Skeletal muscle tissue (tissue), 4 donors: ENCODE results near the gene HMCN1. TPM values are rescaled to one million over a fixed set of nuclear protein-coding genes. Genes with fewer than 3 reads are reported as not detected.

ENCODE experiments used
- H3K27ac ChIP-seq: one replicate; pipeline ENCODE4 v1.7.0; 2013; ENCODE audit warnings: mild to moderate bottlenecking, low read depth, low read length, inconsistent platforms
- H3K27me3 ChIP-seq, 3 donors: one replicate each; pipeline ENCODE4 v1.7.0; 2013; ENCODE audit warnings: low read length in 3 of 3; ENCODE audit not compliant: control insufficient read depth in 3 of 3, insufficient read depth in 3 of 3
- H3K36me3 ChIP-seq, 3 donors: one replicate each; pipeline ENCODE4 v1.7.0; 2013; ENCODE audit warnings: low read length in 3 of 3; ENCODE audit not compliant: control insufficient read depth in 3 of 3, insufficient read depth in 3 of 3
- H3K4me1 ChIP-seq, 3 donors: one replicate each; pipeline ENCODE4 v1.7.0; 2013; ENCODE audit warnings: low read length in 3 of 3, mild to moderate bottlenecking in 3 of 3; ENCODE audit not compliant: control insufficient read depth in 3 of 3, insufficient read depth in 3 of 3
- H3K4me3 ChIP-seq, 3 donors: one replicate each; pipeline ENCODE4 v1.7.0; 2013; ENCODE audit warnings: low read length in 3 of 3
- H3K9ac ChIP-seq, 3 donors: one replicate each; pipeline ENCODE4 v1.7.0; 2013; ENCODE audit warnings: low read length in 3 of 3, mild to moderate bottlenecking in 3 of 3, moderate library complexity in 2 of 3, low read depth in 1 of 3
- H3K9me3 ChIP-seq, 3 donors: one replicate each; pipeline ENCODE4 v1.7.0; 2013; ENCODE audit warnings: low read length in 3 of 3; ENCODE audit not compliant: control insufficient read depth in 3 of 3
- total RNA-seq: library from RNA; depleted of rRNA; stranded (reverse); fragments of >200 nt; gene quantifications from one replicate; pipeline ENCODE4 v1.2.3, GENCODE V29; 2014
- donor health status: Osteomylitis.

The HMCN1 gene
- total RNA-seq, 1 donor from 2014 or later = 16.7 TPM

DNA sequence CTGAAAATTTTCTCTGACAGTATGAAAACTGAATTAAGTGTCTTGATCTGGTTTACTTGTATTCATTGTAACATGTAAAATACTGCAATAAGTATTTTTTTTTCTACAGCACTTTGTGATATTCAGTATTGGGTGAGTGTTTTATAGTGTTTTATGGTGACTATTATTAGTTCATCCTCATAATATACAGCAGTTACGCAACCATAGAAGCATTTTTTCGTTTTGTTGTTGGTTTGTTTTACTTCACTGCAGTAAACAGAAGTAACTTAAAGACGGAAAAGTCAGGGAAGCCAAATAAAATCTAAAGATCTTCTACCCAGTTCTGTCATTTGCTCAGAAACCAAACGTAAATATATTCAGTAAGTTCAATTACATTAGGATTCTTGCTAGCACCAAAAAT lies 390.8 kb downstream of the HMCN1 start:
- Histone ChIP-seq H3K4me3 (no peak overlapping the region), H3K9me3 (no peaks in the 10 kb centered on the region), H3K27me3 (no peaks in the 10 kb centered on the region), H3K36me3 (no peaks in the 10 kb centered on the region), H3K4me1 (no peaks in the 10 kb centered on the region), H3K27ac (no peak overlapping the region), H3K9ac (no peak overlapping the region)

DNA sequence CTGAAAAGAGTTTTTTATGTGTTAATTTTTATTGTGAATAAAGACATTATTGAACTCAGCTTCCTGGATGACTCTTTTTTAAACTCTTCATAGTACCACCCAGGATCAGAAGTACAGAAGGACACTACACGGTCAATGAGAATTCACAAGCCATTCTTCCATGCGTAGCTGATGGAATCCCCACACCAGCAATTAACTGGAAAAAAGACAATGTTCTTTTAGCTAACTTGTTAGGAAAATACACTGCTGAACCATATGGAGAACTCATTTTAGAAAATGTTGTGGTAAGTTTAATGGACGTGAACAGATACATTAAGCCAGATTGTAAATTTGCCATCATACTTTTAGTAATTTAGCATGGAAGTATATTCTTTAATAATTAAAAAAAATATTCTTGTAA lies 391.3 kb downstream of the HMCN1 start:
- Histone ChIP-seq H3K9ac (no peak overlapping the region), H3K4me1 (no peaks in the 10 kb centered on the region), H3K36me3 (peaks cover 0 to 1% (median 0%) of the 10 kb centered on the region in 3 donors), H3K27ac (no peak overlapping the region), H3K4me3 (no peak overlapping the region), H3K9me3 (no peaks in the 10 kb centered on the region), H3K27me3 (no peaks in the 10 kb centered on the region)

DNA sequence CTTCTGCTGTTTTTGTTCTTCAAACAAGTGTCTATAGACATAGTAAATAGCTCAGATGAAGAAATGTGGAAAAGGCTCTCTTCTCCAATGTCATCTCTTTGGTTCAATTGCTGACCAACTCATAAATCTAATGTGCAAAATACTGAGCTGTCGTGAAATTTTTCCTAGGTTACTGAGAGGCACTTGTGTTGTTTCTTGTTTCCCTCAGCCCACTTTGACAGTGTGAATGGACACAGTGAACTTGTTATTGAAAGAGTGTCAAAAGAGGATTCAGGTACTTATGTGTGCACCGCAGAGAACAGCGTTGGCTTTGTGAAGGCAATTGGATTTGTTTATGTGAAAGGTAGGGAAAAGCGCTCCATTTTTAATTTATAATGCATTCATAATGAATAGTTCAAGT lies 395.6 kb downstream of the HMCN1 start:
- no peak overlapping the region for H3K4me3 ChIP-seq
- H3K27me3 ChIP-seq = no peaks in the 10 kb centered on the region
- peaks cover 0 to 5% (median 0%) of the 10 kb centered on the region in 3 donors for H3K36me3 ChIP-seq
- H3K9me3 ChIP-seq = no peaks in the 10 kb centered on the region
- no peak overlapping the region for H3K27ac ChIP-seq
- no peaks in the 10 kb centered on the region for H3K4me1 ChIP-seq
- no peak overlapping the region for H3K9ac ChIP-seq

DNA sequence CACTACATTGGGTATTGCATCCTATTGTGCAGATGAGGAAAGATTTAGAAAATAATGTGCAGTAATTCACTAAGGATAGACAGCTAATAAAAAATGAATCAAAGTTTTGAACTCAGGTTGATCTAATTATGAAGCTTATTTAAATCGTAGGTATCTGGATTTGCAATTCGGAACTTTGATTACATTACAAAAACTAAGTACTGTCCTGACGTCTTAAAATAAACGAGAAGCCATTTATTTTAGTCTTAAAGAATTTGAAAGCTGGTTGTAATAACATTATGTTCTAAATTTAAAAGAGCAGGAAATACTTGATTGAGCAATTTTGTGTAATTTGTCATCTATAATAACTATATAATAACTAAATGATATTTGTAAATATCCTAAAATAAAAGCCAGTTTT lies 404.9 kb downstream of the HMCN1 start:
- Histone ChIP-seq H3K36me3 (no peaks in the 10 kb centered on the region), H3K9me3 (no peaks in the 10 kb centered on the region), H3K27me3 (no peaks in the 10 kb centered on the region), H3K4me1 (no peaks in the 10 kb centered on the region), H3K9ac (no peak overlapping the region), H3K27ac (no peak overlapping the region), H3K4me3 (no peak overlapping the region)

DNA sequence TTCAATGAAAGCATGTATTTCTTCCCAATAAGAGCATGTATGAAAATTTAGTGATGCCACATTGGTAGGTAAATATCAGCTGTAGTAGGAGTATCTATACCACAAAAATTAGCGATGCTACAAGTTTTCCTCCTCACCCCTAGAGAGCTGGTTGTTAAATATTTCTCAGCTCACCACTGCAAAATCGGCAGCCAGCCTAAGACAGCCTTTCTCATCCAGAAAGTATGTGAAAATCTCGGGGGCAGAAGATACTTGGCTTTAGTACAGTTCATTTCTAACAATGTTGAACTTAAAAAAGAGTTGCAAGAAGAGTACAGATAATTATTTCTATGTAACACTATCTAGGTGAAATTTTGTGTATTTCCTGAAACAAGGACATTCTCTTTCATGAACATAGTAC lies 405.5 kb downstream of the HMCN1 start:
- no peaks in the 10 kb centered on the region for H3K9me3 ChIP-seq
- H3K4me1 ChIP-seq = no peaks in the 10 kb centered on the region
- H3K27ac ChIP-seq = no peak overlapping the region
- H3K27me3 ChIP-seq = no peaks in the 10 kb centered on the region
- no peak overlapping the region for H3K4me3 ChIP-seq
- no peaks in the 10 kb centered on the region for H3K36me3 ChIP-seq
- H3K9ac ChIP-seq = no peak overlapping the region

DNA sequence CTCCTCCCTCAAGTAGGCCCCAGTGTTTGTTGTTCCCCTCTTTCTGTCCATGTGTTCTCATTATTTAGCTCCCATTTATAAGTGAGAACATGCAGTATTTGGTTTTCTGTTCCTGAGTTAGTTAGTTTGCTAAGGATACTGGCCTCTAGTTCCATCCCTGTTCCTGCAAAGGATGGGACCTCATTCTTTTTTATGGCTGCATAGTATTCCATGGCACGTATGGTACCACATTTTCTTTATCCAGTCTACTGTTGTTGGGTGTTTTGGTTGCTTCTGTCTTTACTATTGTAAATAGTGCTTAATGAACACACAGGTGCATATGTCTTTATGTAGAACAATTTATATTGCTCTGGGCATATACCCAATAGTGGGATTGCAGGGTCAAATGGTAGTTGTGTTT lies 408.0 kb downstream of the HMCN1 start:
- no peak overlapping the region for H3K4me3 ChIP-seq
- H3K27ac ChIP-seq = no peak overlapping the region
- H3K27me3 ChIP-seq = no peaks in the 10 kb centered on the region
- H3K4me1 ChIP-seq = no peaks in the 10 kb centered on the region
- H3K9me3 ChIP-seq = no peaks in the 10 kb centered on the region
- no peak overlapping the region for H3K9ac ChIP-seq
- H3K36me3 ChIP-seq = peaks cover 0 to 3% (median 0%) of the 10 kb centered on the region in 3 donors

DNA sequence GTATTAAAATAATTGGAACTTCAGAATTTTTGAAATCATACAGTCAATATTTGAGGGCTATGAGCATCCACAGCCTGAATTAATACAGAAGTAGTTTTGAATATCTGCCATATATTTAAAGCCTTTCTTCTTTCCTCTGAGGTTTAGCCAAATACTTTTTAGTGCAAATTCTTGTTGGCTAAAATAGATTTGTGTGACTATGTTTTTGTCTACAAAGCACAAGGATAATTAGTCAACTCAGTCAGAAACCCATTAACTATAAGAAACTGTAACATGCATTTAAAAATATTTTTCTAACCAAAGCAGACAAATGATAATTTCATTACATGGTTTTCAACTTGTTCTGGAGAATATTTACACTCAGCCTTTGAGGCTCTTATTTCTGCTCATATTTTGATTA lies 408.7 kb downstream of the HMCN1 start:
- no peaks in the 10 kb centered on the region for H3K4me1 ChIP-seq
- peaks cover 0 to 3% (median 0%) of the 10 kb centered on the region in 3 donors for H3K36me3 ChIP-seq
- no peak overlapping the region for H3K4me3 ChIP-seq
- H3K9ac ChIP-seq = no peak overlapping the region
- H3K9me3 ChIP-seq = no peaks in the 10 kb centered on the region
- no peak overlapping the region for H3K27ac ChIP-seq
- H3K27me3 ChIP-seq = no peaks in the 10 kb centered on the region

DNA sequence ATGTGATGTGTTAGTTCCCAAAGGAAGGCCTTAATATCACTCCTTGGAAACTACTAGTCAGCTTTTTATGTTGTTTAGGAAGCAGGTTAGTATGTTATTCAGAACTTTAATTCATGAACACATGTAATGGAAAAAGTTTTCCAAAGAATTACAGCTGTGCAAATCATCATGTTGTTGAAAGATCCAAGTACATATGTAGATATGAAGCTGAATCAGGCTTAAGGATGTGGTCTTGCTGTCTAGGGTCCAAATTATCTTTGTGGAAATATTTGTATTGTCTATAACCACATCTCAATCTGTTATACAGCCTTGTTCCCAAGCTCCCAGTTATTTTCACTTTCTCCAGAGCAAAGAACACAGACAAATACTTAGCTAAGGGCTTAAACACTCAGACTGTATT lies 409.3 kb downstream of the HMCN1 start:
- Histone ChIP-seq H3K36me3 (peaks cover 0 to 3% (median 0%) of the 10 kb centered on the region in 3 donors), H3K27me3 (no peaks in the 10 kb centered on the region), H3K9ac (no peak overlapping the region)

DNA sequence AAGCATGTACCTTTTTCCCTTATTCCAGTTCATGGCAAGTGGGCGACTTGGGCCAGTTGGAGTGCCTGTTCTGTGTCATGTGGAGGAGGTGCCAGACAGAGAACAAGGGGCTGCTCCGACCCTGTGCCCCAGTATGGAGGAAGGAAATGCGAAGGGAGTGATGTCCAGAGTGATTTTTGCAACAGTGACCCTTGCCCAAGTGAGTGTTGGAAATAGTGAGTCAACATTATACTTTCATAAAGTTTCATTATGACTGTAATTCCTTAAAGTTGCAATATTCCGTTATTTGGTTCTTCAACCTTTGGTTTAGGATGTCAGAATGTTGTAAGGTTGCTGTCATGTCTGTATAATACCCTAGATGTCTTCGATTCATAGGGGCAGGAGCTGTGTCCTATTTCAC lies 410.3 kb downstream of the HMCN1 start:
- H3K27ac ChIP-seq = no peak overlapping the region
- H3K4me3 ChIP-seq = no peak overlapping the region
- no peaks in the 10 kb centered on the region for H3K4me1 ChIP-seq
- no peak overlapping the region for H3K9ac ChIP-seq
- H3K27me3 ChIP-seq = no peaks in the 10 kb centered on the region
- peaks cover 0 to 3% (median 0%) of the 10 kb centered on the region in 3 donors for H3K36me3 ChIP-seq
- no peaks in the 10 kb centered on the region for H3K9me3 ChIP-seq

More for the DNA sequence above, 409.3 kb downstream of the HMCN1 start:
- H3K27ac ChIP-seq = no peak overlapping the region
- no peaks in the 10 kb centered on the region for H3K9me3 ChIP-seq
- no peaks in the 10 kb centered on the region for H3K4me1 ChIP-seq
- no peak overlapping the region for H3K4me3 ChIP-seq

DNA sequence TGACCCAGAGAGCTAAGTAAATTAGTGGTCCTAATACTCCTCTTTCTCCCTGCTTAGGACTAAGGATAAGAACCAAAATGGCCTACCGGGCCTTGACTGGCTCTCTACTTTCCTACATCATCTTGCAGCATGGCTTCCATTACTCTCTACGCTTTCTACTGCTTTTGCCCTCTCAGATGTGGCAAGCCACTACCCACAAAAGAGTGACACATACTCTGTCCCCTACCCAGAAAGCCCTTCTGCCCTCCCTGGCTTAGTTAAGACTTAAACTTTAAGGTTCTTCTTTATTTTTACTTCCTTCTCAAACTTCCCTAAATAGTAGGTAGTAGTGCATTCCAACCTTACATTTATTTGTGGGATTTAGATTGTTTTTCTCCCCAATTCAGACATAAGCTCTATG lies 412.8 kb downstream of the HMCN1 start:
- Histone ChIP-seq H3K27ac (no peak overlapping the region), H3K4me3 (no peak overlapping the region), H3K36me3 (peaks cover 0 to 3% (median 0%) of the 10 kb centered on the region in 3 donors)

DNA sequence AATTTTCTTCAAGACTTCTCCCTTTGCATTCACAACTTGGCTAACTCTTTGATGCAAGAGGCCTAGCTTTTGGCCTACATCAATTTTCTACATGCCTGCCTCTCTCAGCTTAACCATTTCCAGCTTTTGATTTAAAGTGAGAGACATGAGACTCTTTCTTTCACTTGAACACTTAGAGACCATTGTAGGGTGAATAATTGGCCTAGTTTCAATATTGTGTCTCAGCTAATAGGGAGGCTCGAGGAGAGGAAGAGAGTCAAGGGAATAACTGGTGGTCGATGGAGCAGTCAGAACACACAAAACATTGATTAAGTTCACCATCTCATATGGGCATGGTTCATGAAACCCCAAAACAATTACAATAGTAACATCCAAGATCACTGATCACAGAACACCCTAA lies 415.4 kb downstream of the HMCN1 start:
- Histone ChIP-seq H3K4me3 (no peak overlapping the region), H3K9me3 (no peaks in the 10 kb centered on the region), H3K4me1 (no peaks in the 10 kb centered on the region), H3K27ac (no peak overlapping the region), H3K36me3 (peaks cover 0 to 3% (median 0%) of the 10 kb centered on the region in 3 donors), H3K9ac (no peak overlapping the region), H3K27me3 (no peaks in the 10 kb centered on the region)

More for the DNA sequence above, 412.8 kb downstream of the HMCN1 start:
- H3K4me1 ChIP-seq = no peaks in the 10 kb centered on the region
- no peak overlapping the region for H3K9ac ChIP-seq
- H3K27me3 ChIP-seq = no peaks in the 10 kb centered on the region
- H3K9me3 ChIP-seq = no peaks in the 10 kb centered on the region
